Chondrocyte (in vitro differentiated cells): ENCODE measurements around the gene IMMP2L. TPM values are rescaled to one million over a fixed set of nuclear protein-coding genes. Genes with fewer than 3 reads are reported as not detected.

Experiments used
- DNase-seq: peaks from one replicate; pipeline ENCODE4 v3.0.0; 2021; ENCODE audit warnings: mixed read lengths, low spot score
- H3K27ac Mint-ChIP-seq: one replicate; pipeline ENCODE4 v1.8.0; 2021; ENCODE audit warnings: mild to moderate bottlenecking, moderate library complexity, mixed read lengths; ENCODE audit not compliant: unreplicated experiment
- H3K27me3 Mint-ChIP-seq: 2 replicates; pipeline ENCODE4 v1.8.0; 2021; ENCODE audit warnings: low read depth, mixed read lengths
- H3K36me3 Mint-ChIP-seq: 2 replicates; pipeline ENCODE4 v1.8.0; 2021; ENCODE audit warnings: low read depth, mixed read lengths
- H3K4me1 Mint-ChIP-seq: 2 replicates; pipeline ENCODE4 v1.8.0; 2021; ENCODE audit warnings: low read depth, mild to moderate bottlenecking, mixed read lengths
- H3K4me3 Mint-ChIP-seq: one replicate; pipeline ENCODE4 v1.8.0; 2021; ENCODE audit warnings: mild to moderate bottlenecking, moderate library complexity, mixed read lengths; ENCODE audit not compliant: unreplicated experiment
- H3K9me3 Mint-ChIP-seq: 2 replicates; pipeline ENCODE4 v1.8.0; 2021; ENCODE audit warnings: low read depth, mixed read lengths
- CTCF ChIP-seq: fragments of 200-600 bp; sonication (generic); IDR thresholded peaks from 2 replicates; pipeline ENCODE4 v1.5.0; 2021; ENCODE audit warnings: antibody characterized with exemption, mild to moderate bottlenecking, moderate library complexity
- total RNA-seq: library from RNA; stranded (reverse); gene quantifications from 3 replicates; pipeline ENCODE4 v1.2.1, GENCODE V29; 2021

IMMP2L gene
- total RNA-seq, 1 donor from 2014 or later, result 6.1 TPM

- no peaks in the 10 kb centered on the region for H3K27me3 Mint-ChIP-seq
These were observed 533.1 kb downstream of the IMMP2L start for GRCh38 chr7:111029141-111029572.

GRCh38 chr7:111027396-111027795 is 534.9 kb downstream of the IMMP2L start:
- DNase-seq, result no peak
- H3K9me3 Mint-ChIP-seq, result no peaks in the 10 kb centered on the region
- no peaks in the 10 kb centered on the region for H3K36me3 Mint-ChIP-seq
- no peak overlapping the region for H3K4me3 Mint-ChIP-seq
- peaks cover 16% of the 10 kb centered on the region for H3K4me1 Mint-ChIP-seq
- TF ChIP-seq CTCF, result no peak
- no peaks in the 10 kb centered on the region for H3K27me3 Mint-ChIP-seq
- H3K27ac Mint-ChIP-seq, result no peak overlapping the region

More at GRCh38 chr7:111029141-111029572, 533.1 kb downstream of the IMMP2L start:
- Mint-ChIP-seq H3K9me3 (no peaks in the 10 kb centered on the region), H3K4me1 (peaks cover 16% of the 10 kb centered on the region), H3K36me3 (no peaks in the 10 kb centered on the region), H3K27ac (peak overlapping the region; percentile 8), H3K4me3 (no peak overlapping the region)
- TF ChIP-seq CTCF, result no peak
- DNase-seq, result no peak

- Mint-ChIP-seq H3K36me3 (no peaks in the 10 kb centered on the region), H3K27ac (no peak overlapping the region), H3K27me3 (no peaks in the 10 kb centered on the region), H3K9me3 (peaks cover 1% of the 10 kb centered on the region), H3K4me1 (peaks cover 16% of the 10 kb centered on the region), H3K4me3 (no peak overlapping the region)
- DNase-seq, result no peak
- no peak for TF ChIP-seq CTCF
These were observed 535.5 kb downstream of the IMMP2L start for GRCh38 chr7:111026806-111027205.

- Mint-ChIP-seq H3K27ac (no peak overlapping the region), H3K27me3 (no peaks in the 10 kb centered on the region), H3K36me3 (no peaks in the 10 kb centered on the region), H3K4me3 (no peak overlapping the region), H3K4me1 (peaks cover 16% of the 10 kb centered on the region), H3K9me3 (peaks cover 2% of the 10 kb centered on the region)
- TF ChIP-seq CTCF, result no peak
- DNase-seq, result no peak
These were observed 535.9 kb downstream of the IMMP2L start for GRCh38 chr7:111026343-111026742.

- H3K27ac Mint-ChIP-seq, result no peak overlapping the region
- H3K27me3 Mint-ChIP-seq, result no peaks in the 10 kb centered on the region
- no peak overlapping the region for H3K4me3 Mint-ChIP-seq
- no peak for TF ChIP-seq CTCF
- no peak for DNase-seq
- no peaks in the 10 kb centered on the region for H3K36me3 Mint-ChIP-seq
- peaks cover 17% of the 10 kb centered on the region for H3K4me1 Mint-ChIP-seq
- H3K9me3 Mint-ChIP-seq, result peaks cover 10% of the 10 kb centered on the region
These were observed 537.3 kb downstream of the IMMP2L start for GRCh38 chr7:111025006-111025405.
